PC-9 (cell line): ENCODE measurements around the gene MTO1.

ENCODE experiments used
- EZH2 ChIP-seq: fragments of 200-600 bp; sonication (generic); IDR thresholded peaks from 2 replicates; pipeline ENCODE4 v1.8.0; 2017; ENCODE audit warnings: antibody characterized with exemption, low read depth
- TF ChIP-seq, protein P1 (sequence below): fragments of 200-600 bp; sonication (generic); conservative IDR thresholded peaks from 2 replicates; pipeline ENCODE4 v1.6.1; 2017; ENCODE audit warnings: mixed run types, antibody characterized with exemption, mild to moderate bottlenecking, moderate library complexity

GRCh38 chr6:73477407-73477806 is 15.9 kb downstream of the MTO1 start:
- no peak for TF ChIP-seq EZH2
- TF ChIP-seq, protein P1, sequence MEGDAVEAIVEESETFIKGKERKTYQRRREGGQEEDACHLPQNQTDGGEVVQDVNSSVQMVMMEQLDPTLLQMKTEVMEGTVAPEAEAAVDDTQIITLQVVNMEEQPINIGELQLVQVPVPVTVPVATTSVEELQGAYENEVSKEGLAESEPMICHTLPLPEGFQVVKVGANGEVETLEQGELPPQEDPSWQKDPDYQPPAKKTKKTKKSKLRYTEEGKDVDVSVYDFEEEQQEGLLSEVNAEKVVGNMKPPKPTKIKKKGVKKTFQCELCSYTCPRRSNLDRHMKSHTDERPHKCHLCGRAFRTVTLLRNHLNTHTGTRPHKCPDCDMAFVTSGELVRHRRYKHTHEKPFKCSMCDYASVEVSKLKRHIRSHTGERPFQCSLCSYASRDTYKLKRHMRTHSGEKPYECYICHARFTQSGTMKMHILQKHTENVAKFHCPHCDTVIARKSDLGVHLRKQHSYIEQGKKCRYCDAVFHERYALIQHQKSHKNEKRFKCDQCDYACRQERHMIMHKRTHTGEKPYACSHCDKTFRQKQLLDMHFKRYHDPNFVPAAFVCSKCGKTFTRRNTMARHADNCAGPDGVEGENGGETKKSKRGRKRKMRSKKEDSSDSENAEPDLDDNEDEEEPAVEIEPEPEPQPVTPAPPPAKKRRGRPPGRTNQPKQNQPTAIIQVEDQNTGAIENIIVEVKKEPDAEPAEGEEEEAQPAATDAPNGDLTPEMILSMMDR: no peak
